GM18502 (cell line): ENCODE results near the gene ADAMTS15.
"Not testable (repeated sequence)": the region's sequence is repeated elsewhere in the genome, so short reads cannot be mapped to it uniquely, and the experiment has no call there.

Experiments used
- ATAC-seq: cut with Tn5 transposase; IDR thresholded peaks from one replicate; pipeline ENCODE4 v1.9.1; 2021; ENCODE audit warnings: mild to moderate bottlenecking; ENCODE audit not compliant: unreplicated experiment, poor library complexity

ADAMTS15 gene

DNA sequence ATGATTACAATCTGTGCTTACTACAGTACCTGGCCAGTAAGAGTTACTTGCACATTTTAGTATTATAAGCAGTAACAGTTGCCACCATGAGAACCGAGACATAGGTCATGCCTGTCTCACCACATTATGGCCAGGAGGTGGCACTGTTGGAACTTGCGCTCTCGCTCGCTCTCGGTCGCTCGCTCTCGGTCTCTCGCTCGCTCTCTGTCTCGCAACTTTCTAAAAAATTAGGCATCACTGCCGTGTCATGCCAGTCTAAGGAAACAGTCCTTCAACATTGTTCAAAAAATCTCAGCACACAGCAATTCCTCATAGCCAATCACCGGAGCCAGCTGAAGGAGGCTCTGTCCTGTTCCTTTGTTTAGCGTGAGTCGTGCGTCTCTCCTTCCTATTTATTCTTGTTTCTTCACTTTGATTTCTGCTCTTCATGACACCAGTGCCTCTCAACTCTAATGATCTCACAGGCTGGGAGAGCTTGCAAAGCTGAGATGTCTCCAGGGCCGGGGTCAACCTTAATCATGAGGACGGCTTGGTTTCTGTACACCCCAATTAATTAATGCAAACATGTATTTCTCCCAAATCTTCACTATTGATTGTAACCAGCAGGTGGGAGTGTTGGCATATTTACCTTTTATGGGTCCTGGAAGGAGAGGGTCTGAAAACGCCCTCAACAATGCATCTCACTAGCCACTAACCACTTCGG is 13.8 kb upstream of the ADAMTS15 start:
- peak; percentile 90 for ATAC-seq

DNA sequence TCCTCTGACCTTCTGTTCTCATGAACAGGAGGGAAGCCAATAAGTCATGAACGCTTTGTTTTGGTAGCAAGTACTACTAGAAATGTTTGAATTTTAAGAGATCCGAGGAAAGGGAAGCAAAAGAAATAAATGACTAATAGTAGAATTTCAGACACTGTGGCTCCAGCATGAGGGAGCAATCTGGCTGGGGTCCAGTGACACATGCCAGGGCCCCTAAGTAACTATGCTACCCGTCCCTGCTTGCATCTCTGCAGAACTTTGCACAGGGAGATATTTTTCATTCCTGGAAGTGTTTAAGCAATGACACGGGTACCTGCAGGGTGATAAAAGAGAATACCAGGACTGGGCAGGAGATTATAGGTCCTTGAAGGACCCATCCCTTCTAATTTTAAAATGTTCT is 12.8 kb upstream of the ADAMTS15 start:
- no peak for ATAC-seq

DNA sequence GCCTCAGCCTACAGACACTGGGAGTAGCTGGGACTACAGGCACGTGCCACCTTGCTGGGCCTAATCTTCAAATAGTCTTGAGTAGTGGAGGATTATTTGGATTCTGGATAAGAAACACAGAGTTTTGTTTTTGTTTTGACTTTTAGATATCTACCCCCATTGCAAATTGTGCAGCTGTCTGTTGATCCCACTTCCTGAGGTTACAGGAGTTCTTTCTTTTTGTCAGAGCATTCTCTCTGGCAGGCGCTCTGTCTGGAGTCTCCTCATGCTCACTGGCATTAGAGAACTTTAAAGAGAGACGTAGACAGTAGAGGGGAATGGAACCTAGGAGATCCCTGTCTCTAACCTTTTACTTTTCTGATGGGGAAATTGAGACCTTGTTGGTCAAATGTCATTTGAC is 12.3 kb upstream of the ADAMTS15 start:
- ATAC-seq, result no peak

DNA sequence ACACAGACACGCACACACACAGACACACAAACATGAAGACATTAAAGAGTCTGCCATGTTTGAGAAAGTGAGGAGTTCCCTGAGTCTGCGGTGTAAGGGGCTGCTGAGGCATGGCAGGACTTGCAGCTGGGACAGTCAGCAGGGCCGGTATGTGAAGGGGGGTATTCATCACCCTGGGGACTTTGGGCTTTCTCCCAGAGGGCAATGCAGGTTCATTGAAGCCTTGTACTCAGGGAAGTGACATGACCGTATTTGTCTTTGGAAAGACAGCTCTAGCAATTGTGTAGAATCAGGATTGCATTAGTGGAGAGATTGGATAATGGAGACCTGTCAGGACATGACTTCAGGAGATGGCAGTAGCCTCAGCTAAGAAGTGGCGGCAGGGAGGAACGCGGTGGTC is 10.6 kb upstream of the ADAMTS15 start:
- no peak for ATAC-seq

DNA sequence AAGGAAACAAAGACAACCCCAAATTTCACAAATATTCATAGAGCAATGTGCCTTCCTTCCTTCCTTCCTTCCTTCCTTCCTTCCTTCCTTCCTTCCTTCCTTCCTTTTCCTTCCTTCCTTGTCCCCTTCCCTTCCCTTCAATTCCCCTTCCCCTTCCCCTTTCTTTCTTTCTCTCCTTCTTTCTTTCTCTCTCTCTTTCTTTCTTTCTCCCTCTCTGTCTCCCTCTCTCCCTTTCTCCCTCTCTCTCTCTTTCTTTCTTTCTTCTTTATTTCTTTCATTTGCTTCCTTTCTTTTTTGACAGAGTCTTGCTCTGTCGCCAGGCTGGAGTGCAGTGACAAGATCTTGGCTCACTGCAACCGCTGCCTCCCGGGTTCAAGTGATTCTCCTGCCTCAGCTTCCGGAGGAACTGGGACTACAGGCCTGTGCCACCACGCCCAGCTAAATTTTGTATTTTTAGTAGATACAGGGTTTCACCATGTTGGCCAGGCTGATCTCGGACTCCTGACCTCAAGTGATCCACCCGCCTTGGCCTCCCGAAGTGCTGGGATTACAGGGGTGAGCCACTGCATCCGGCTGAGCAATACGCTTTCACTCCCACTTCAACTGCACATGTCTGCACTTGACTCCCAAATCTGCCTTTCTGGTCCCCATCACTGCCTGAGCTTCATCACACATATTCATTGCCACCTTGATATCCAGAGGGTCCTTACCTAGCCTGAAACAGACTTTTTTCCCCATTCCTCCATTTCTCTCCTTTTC is 9.9 kb upstream of the ADAMTS15 start:
- not testable (repeated sequence) for ATAC-seq

GRCh38 chr11:130439160-130439519 is 9.3 kb upstream of the ADAMTS15 start:
- no peak for ATAC-seq

GRCh38 chr11:130439876-130440275 is 8.6 kb upstream of the ADAMTS15 start:
- ATAC-seq, result no peak

GRCh38 chr11:130441719-130442118 is 6.7 kb upstream of the ADAMTS15 start:
- no peak for ATAC-seq

GRCh38 chr11:130442737-130443136 is 5.7 kb upstream of the ADAMTS15 start:
- ATAC-seq, result no peak

DNA sequence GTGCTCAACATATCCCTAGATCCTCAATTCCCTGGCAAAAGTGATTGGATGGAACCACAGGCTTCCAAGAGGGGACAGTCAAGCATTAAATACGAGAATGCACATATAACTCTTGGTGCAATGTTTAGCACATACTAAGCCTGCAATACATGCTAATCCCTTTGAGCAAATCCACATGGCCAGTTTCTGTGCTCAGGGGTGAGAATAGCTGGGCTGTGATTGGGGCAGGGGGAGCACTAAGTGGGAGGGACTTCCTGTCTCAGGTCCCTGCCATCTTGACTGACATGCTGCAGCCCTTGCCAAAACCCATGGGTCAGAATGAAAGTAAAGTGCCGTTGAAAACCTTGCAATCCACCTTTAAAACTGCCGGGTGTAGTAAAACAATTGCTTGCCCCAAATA is 2.7 kb upstream of the ADAMTS15 start:
- ATAC-seq, result no peak

DNA sequence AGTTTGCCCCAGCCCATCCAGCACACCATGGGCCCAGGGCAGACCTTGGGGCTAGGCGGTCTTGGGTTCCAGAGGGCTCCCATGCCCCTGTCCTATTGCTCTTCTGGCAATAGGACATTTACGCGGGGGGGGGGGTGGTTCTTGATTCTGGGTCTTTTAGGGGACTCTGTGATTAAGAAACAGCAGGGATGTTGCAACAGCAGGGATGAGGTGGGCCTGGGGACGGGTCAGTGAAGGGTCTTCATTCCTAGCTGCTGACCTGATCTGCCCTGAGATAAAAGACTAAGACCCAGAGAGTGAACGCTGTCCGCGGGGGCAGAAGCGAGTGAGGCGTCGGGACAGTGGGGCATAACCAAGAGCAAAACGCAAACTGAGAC is 418 bp upstream of the ADAMTS15 start:
- no peak for ATAC-seq

GRCh38 chr11:130449310-130449990 is 1.0 kb downstream of the ADAMTS15 start:
- ATAC-seq, result no peak

DNA sequence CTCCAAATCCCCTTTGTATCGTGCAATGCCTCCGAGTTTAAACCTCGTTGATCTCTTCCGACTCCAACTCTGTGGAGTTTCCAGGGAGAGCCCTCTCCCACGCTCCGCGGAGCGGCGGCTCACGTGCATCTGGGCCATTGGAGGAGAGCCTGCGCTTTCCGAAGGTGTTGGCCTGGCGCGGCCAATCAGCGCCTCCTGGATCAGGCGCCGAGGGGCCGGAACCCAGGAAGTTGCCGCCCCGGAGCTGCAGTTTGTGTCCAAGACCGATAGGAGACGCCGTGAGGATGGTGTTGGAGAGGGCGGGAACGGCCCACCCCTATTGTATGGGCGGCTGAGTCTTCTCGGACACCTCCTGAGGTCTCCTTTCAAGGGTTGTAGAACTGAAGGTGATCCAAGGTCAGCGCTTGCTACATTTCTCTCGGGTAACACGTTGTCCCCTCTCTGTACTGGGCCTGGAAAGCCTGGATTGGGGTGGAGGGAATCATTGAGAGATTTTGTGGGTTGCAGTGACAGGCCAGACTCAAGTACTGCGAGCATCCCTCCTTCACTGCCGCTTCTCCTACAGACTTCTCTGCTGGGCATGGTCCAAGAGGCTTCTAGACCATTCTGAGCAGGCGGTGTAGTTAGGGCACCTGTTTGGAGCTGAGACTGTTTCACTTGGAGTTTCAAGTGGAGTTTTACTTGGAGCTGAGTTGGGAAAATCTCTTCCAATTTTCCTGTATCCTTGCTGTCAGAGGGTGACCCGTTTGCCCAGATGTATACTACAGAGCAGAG is 1.7 kb downstream of the ADAMTS15 start:
- no peak for ATAC-seq

DNA sequence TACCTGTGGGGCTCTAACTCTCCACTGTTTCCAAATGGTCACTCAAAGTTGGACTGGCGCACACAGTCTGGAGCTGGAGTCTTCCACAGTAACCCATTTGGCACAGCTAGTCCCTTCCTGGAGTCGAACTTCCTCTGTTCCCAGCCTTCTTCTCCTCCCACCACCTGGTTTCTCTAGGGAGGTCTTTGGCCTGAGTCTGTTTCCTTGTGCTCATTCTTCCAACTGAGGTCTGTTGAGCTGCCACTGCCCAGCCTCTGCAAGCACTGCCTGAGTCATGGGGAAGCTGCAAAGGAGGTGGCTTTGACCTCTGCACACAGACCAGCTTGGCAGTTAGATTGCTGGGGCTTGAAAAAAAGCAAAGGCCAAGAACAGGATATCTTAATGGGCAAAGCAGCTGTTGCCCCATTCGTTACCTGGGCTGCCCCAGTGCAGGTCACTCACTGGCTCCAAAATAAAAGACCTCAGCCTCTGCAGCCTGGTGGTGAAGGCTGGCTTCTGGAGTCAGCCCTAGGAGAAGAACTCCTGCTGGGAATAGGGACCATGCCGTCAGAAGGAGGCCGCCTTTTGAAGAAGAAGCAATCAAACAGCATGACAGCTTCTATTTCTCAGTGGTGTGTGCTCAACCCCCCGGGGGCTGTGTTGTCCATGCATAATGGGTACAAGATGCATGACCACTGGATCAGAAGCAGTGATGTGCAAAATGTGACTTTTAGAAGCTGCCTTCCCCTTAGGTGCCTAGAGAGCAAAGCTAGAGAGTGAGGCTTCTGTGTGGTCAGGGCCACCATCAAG is 3.0 kb downstream of the ADAMTS15 start:
- no peak for ATAC-seq

GRCh38 chr11:130452176-130452575 is 3.7 kb downstream of the ADAMTS15 start:
- ATAC-seq, result no peak

DNA sequence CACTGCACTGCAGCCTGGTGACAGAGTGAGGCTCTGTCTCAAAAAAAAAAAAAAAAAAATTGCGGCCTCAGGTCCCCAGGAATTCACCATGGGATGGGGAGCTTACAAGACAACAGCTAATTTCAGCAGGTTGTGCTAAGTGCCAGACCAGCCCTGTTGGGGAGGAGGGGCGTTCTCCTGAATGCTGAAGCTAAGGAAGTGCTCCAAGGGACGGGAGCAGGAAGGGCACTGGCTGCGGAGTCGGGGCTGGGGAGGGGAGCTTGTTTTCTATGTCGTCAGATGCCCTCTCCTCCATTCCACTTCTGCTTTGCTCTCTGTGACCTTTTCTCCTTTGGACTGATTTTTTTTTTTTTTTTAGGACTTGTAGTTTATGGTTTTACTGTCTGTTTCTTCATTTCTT is 4.5 kb downstream of the ADAMTS15 start:
- ATAC-seq, result no peak

- ATAC-seq, result no peak
Measured at GRCh38 chr11:130454491-130455252, 6.2 kb downstream of the ADAMTS15 start.

GRCh38 chr11:130455483-130456127 is 7.2 kb downstream of the ADAMTS15 start:
- ATAC-seq, result no peak

- no peak for ATAC-seq
Measured at GRCh38 chr11:130456286-130456685, 7.8 kb downstream of the ADAMTS15 start.
